Stomach smooth muscle (tissue), 2 donors: ENCODE results near the gene OR6K2.

Source experiments
- H3K27ac ChIP-seq: one replicate; pipeline ENCODE4 v1.7.0; 2013; ENCODE audit warnings: mild to moderate bottlenecking, low read length, inconsistent platforms
- H3K27me3 ChIP-seq, 2 donors: one replicate each; pipeline ENCODE4 v1.7.0; 2013; ENCODE audit warnings: low read length in 2 of 2; ENCODE audit not compliant: insufficient read depth in 2 of 2, control insufficient read depth in 1 of 2
- H3K36me3 ChIP-seq, 2 donors: one replicate each; pipeline ENCODE4 v1.7.0; 2013; ENCODE audit warnings: low read length in 2 of 2; ENCODE audit not compliant: control insufficient read depth in 2 of 2, insufficient read depth in 2 of 2
- H3K4me1 ChIP-seq: one replicate; pipeline ENCODE4 v1.7.0; 2013; ENCODE audit warnings: low read length; ENCODE audit not compliant: control insufficient read depth, insufficient read depth
- H3K4me3 ChIP-seq, 2 donors: one replicate each; pipeline ENCODE4 v1.7.0; 2013; ENCODE audit warnings: low read length in 2 of 2
- H3K9ac ChIP-seq, 2 donors: one replicate each; pipeline ENCODE4 v1.7.0; 2013; ENCODE audit warnings: low read length in 2 of 2, mild to moderate bottlenecking in 1 of 2
- H3K9me3 ChIP-seq, 2 donors: one replicate each; pipeline ENCODE4 v1.7.0; 2013; ENCODE audit warnings: low read length in 2 of 2; ENCODE audit not compliant: control insufficient read depth in 2 of 2
- donor health status: healthy.
- donor health status: Pancreatic carcinoma.

Gene OR6K2

DNA sequence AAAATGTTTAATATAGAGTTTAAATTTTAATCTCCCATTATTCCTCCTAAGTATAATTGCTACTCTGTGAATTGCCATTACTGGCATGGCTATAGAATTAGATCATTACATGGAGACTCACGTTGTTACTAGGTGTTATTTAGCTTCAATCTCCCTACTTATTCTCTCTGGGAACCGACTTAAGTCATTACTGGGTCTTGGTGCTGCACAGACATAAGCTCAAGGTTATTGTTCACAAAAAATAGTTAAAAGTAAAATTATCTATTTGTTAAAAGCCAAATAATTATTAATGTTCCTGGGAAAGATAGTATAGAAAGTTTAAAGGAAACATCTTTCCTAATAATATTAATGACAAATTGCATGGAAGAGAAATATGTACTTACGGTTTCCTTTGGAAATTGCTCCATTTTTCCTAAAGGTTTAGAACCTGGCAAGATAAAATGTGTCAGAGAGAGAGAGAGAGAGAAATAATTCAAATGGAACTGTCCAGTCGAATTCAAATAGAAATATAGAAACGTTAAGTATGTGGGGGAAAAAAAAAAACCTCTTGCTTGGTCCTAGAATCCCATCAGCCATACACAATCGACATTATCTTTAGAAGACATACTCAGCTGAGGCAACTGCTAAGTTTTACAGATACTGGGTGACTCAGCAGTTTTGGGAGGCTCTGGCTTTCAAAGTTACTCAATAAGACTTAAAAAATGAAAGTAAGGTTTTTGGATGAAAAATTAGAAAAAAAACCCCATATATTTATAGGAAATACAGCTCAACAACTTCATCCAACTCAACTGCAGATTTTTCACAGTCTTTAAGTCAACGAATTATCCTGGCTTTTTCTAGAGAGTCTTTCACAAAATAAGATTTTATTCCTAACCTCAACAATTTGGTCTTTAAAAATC lies 14.1 kb downstream of the OR6K2 start, which contains the start of gene SPTA1:
TSS of gene SPTA1 (minus strand) at position 605 of the 899 bp plus-strand sequence. CDS start at position 407, 198 bp downstream.
- Histone ChIP-seq H3K9me3 (no peaks in the 10 kb centered on the region), H3K4me1 (no peaks in the 10 kb centered on the region), H3K27ac (no peak within 1 kb of the TSS), H3K36me3 (no peaks in the 10 kb centered on the region), H3K9ac (no peak within 1 kb of the TSS), H3K27me3 (peaks cover 0 to 1% of the 10 kb centered on the region in 2 donors), H3K4me3 (no peak within 1 kb of the TSS)

GRCh38 chr1:158685085-158685484 lies 15.4 kb downstream of the OR6K2 start:
- Histone ChIP-seq H3K4me1 (no peaks in the 10 kb centered on the region), H3K4me3 (no peak overlapping the region), H3K27ac (no peak overlapping the region), H3K27me3 (peaks cover 0 to 2% of the 10 kb centered on the region in 2 donors), H3K9me3 (no peaks in the 10 kb centered on the region), H3K9ac (no peak overlapping the region), H3K36me3 (no peaks in the 10 kb centered on the region)

- Histone ChIP-seq H3K27ac (no peak overlapping the region), H3K27me3 (peaks cover 0 to 2% of the 10 kb centered on the region in 2 donors), H3K4me3 (no peak overlapping the region), H3K9me3 (no peaks in the 10 kb centered on the region), H3K9ac (no peak overlapping the region), H3K36me3 (no peaks in the 10 kb centered on the region), H3K4me1 (no peaks in the 10 kb centered on the region)
These were observed 18.8 kb downstream of the OR6K2 start for GRCh38 chr1:158681606-158682005.

- no peaks in the 10 kb centered on the region for H3K36me3 ChIP-seq
- peaks cover 0 to 2% of the 10 kb centered on the region in 2 donors for H3K27me3 ChIP-seq
- no peaks in the 10 kb centered on the region for H3K4me1 ChIP-seq
- H3K4me3 ChIP-seq = no peak overlapping the region
- no peak overlapping the region for H3K9ac ChIP-seq
- H3K9me3 ChIP-seq = no peaks in the 10 kb centered on the region
- H3K27ac ChIP-seq = no peak overlapping the region
These were observed 21.2 kb downstream of the OR6K2 start for GRCh38 chr1:158679289-158679688.

GRCh38 chr1:158675563-158676323 lies 24.7 kb downstream of the OR6K2 start:
- Histone ChIP-seq H3K27me3 (no peaks in the 10 kb centered on the region), H3K9me3 (no peaks in the 10 kb centered on the region), H3K4me1 (no peaks in the 10 kb centered on the region), H3K27ac (no peak overlapping the region), H3K36me3 (no peaks in the 10 kb centered on the region), H3K9ac (no peak overlapping the region), H3K4me3 (no peak overlapping the region)

DNA sequence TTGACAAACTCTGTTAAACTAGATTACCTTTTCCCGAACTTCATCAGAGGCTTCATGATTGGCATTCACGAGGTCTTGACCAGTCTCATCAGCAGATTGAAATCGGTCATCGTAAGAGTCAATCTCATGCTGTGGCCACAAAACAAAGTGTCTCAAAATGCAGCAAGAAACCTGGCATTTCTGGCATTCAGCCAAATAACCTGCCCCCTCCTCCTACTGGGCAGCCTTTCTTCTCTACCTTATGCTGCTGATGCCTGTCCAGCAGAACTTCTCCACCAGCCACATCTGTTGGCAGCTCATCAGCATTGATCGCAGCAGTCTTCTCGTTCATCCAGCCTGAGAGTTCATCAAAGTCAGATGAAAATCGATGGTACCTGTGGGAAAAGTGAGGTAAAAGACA lies 26.1 kb downstream of the OR6K2 start:
- H3K36me3 ChIP-seq = no peaks in the 10 kb centered on the region
- no peak overlapping the region for H3K9ac ChIP-seq
- no peak overlapping the region for H3K4me3 ChIP-seq
- no peaks in the 10 kb centered on the region for H3K27me3 ChIP-seq
- no peaks in the 10 kb centered on the region for H3K9me3 ChIP-seq
- H3K27ac ChIP-seq = no peak overlapping the region
- H3K4me1 ChIP-seq = no peaks in the 10 kb centered on the region

DNA sequence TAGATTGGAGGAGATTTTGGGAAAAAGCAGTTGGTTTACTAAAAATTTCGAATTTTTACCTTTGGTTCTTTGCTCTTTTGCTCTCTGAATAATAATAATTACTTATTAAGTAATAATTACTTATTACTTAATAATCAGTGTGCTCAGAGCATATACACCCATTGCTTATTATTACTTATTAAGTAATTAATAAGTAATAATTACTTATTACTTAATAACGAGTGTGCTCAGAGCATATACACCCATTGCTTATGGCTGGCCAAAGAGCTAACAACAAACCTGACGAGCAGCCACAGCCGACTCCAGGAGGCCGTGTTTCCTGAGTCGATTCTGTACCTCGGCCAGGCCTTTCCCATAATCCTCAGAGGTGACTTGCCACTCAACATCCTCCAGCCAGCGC lies 34.4 kb downstream of the OR6K2 start:
- Histone ChIP-seq H3K9me3 (no peaks in the 10 kb centered on the region), H3K9ac (no peak overlapping the region), H3K27me3 (no peaks in the 10 kb centered on the region), H3K27ac (no peak overlapping the region), H3K36me3 (no peaks in the 10 kb centered on the region), H3K4me1 (no peaks in the 10 kb centered on the region), H3K4me3 (no peak overlapping the region)

DNA sequence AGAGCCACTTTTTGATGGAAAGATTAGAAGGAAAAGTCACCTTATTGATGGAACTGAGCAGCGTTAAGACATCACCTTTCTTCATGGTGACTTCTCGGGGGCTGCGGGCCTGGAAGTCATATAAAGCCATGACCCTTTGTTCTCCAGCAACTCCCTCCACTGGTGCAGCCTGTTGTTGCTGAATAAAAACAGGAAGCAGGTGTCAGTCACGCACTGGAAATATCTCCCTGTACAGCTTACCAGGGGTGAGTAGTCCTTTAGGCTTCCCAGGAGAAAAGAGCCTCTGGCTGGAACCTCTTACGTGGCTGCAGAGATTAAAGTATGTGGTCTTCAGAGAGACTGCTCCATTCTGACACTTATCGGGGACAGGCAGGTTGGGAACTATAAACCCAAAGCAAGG lies 45.9 kb downstream of the OR6K2 start:
- Histone ChIP-seq H3K27ac (no peak overlapping the region), H3K36me3 (no peaks in the 10 kb centered on the region), H3K4me1 (no peaks in the 10 kb centered on the region), H3K9ac (no peak overlapping the region), H3K27me3 (no peaks in the 10 kb centered on the region), H3K4me3 (no peak overlapping the region), H3K9me3 (no peaks in the 10 kb centered on the region)

- Histone ChIP-seq H3K9me3 (no peaks in the 10 kb centered on the region), H3K27ac (no peak overlapping the region), H3K27me3 (no peaks in the 10 kb centered on the region), H3K4me3 (no peak overlapping the region), H3K9ac (no peak overlapping the region), H3K36me3 (no peaks in the 10 kb centered on the region), H3K4me1 (no peaks in the 10 kb centered on the region)
These were observed 46.4 kb downstream of the OR6K2 start for GRCh38 chr1:158654086-158654485.

- Histone ChIP-seq H3K4me1 (no peaks in the 10 kb centered on the region), H3K36me3 (no peaks in the 10 kb centered on the region), H3K9me3 (no peaks in the 10 kb centered on the region), H3K4me3 (no peak overlapping the region), H3K9ac (no peak overlapping the region), H3K27ac (no peak overlapping the region), H3K27me3 (no peaks in the 10 kb centered on the region)
These were observed 47.6 kb downstream of the OR6K2 start for GRCh38 chr1:158652721-158653334.
